ENCODE results near the gene ILDR1.
"Not testable (repeated sequence)": the region's sequence is repeated elsewhere in the genome, so short reads cannot be mapped to it uniquely, and the experiment has no call there.

Gene ILDR1

DNA sequence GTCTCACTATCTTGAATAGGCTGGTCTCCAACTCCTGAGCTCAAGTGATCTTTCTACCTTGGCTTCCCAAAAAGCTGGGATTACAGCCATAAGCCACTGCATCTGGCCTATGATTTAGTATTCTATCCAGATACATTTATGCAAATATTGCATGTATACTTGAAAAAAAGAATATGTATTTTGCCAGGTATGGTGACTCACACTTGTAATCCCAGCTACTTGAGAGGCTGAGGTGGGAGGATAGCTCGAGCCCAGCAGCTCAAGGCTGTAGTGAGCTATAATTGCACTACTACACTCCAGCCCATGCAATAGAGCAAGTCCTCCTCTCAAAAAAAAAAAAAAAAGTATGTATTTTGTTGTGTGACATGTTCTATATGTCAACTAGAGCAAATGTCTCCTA lies 73.4 kb downstream of the ILDR1 start:
- TF ChIP-seq ZFX (IDR thresholded peaks at IDR 0.05; ENCODE audit: borderline replicate concordance) = no peak
- TF ChIP-seq, protein P1, sequence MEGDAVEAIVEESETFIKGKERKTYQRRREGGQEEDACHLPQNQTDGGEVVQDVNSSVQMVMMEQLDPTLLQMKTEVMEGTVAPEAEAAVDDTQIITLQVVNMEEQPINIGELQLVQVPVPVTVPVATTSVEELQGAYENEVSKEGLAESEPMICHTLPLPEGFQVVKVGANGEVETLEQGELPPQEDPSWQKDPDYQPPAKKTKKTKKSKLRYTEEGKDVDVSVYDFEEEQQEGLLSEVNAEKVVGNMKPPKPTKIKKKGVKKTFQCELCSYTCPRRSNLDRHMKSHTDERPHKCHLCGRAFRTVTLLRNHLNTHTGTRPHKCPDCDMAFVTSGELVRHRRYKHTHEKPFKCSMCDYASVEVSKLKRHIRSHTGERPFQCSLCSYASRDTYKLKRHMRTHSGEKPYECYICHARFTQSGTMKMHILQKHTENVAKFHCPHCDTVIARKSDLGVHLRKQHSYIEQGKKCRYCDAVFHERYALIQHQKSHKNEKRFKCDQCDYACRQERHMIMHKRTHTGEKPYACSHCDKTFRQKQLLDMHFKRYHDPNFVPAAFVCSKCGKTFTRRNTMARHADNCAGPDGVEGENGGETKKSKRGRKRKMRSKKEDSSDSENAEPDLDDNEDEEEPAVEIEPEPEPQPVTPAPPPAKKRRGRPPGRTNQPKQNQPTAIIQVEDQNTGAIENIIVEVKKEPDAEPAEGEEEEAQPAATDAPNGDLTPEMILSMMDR (IDR thresholded peaks at IDR 0.05) = no peak
- no peak overlapping the region for H3K27ac ChIP-seq

- TF ChIP-seq ZFX (IDR thresholded peaks at IDR 0.05; ENCODE audit: borderline replicate concordance) = no peak
- TF ChIP-seq, protein P1 (IDR thresholded peaks at IDR 0.05) = no peak
- no peak overlapping the region for H3K27ac ChIP-seq
Observed at GRCh38 chr3:121943431-121943830, 78.6 kb downstream of the ILDR1 start.

DNA sequence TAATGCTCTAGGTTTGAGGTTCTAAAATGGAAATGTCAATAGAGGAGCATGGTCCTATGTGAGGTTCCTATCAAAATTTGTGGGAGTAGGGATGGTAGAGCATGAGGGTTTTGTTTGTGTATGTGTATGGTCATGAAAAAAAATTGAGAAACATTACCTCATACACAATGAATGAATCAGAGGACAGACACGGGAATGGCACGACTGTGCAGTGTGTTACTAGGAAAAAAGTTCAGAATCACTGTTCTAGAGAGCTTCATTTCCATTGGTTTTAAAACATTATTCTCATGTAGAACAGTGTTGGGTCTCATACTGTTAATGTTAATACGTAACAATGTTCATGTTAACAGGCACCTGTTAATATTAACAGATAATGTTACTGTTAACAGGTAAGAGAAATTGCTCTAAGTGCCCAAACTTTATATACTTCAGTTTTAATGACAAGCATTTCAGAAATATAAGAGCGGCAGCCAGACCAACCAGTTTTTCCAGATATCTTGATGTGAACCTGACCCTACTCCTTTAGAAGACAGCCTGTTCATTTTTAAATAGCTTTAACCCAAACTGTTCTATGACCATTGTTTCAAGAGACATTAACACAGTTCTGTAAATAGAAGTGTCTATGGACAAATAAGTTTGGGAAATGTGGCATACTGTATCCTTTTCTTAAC lies 79.8 kb downstream of the ILDR1 start:
- no peak overlapping the region for H3K27ac ChIP-seq

GRCh38 chr3:121941592-121941991 lies 80.5 kb downstream of the ILDR1 start:
- H3K27ac ChIP-seq = no peak overlapping the region
- TF ChIP-seq, protein P1 (IDR thresholded peaks at IDR 0.05) = no peak
- no peak for TF ChIP-seq ZFX (IDR thresholded peaks at IDR 0.05; ENCODE audit: borderline replicate concordance)

More for the DNA sequence above, 79.8 kb downstream of the ILDR1 start:
- no peak for TF ChIP-seq ZFX (IDR thresholded peaks at IDR 0.05; ENCODE audit: borderline replicate concordance)
- TF ChIP-seq, protein P1 (IDR thresholded peaks at IDR 0.05) = no peak

GRCh38 chr3:121938141-121938855 lies 83.7 kb downstream of the ILDR1 start:
- not testable (repeated sequence) for H3K27ac ChIP-seq
